EL (cell line): ENCODE data around the gene DKK3.
"Not testable (repeated sequence)": the region's sequence is repeated elsewhere in the genome, so short reads cannot be mapped to it uniquely, and the experiment has no call there.

Experiments
- DNase-seq: peaks from one replicate; pipeline ENCODE4 v3.0.0-alpha.2; 2016

The DKK3 gene

GRCh38 chr11:12007769-12008737, at the start of gene DKK3:
Gene DKK3 (minus strand): TSS chr11:12008626. CDS start chr11:12008582, 44 bp downstream.
- DNase-seq: peak; percentile 38

DNA sequence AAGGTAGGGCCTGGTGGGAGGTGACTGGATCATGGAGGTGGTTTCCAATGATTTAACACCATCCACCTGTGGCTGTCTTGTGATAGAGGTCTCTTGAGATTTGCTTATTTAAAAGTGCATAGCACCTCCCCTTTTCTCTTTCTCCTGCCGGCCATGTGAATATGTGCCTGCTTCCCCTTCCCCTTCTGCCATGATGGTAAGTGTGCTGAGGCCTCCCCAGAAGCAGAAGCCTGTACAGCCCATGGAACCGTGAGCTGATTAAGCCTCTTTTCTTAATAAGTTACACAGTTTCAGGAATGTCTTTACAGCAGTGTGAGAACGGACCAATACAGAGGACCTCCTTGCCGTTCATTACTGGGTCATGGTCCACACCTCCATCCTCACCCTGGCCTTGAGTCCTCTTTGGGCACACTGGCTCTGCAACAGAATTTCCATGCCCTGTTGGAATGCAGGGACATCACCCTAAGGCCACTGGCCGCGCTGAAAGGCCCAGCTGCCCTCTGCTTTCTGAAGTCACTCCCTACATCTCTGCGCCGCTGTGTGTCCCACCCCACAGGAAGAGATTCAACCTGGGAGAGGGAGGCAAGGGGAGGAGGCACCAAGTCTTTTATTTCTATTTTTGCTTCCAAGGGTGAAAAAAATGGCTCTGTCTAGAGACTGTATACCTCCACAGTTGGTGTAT, 49.0 kb upstream of the DKK3 start:
- no peak for DNase-seq

DNA sequence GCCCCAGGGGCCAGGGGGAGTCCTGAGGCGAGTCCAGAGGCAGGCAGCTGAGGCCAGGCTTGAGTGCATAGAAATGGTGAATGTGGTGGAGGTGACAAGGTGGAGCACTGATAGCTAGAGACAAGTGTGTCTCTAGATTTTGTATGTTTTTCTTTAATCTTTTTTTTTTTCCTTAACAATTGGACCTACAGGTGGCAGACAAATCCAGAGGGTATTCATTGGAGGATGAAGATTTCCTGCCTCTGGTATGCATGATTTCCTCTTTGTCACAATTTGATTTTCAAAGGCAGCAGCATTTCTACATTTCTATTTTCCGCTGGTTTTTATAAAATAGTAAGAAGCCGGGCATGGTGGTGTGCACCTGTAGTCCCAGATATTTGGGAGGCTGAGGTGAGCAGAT, 47.7 kb upstream of the DKK3 start:
- no peak for DNase-seq

DNA sequence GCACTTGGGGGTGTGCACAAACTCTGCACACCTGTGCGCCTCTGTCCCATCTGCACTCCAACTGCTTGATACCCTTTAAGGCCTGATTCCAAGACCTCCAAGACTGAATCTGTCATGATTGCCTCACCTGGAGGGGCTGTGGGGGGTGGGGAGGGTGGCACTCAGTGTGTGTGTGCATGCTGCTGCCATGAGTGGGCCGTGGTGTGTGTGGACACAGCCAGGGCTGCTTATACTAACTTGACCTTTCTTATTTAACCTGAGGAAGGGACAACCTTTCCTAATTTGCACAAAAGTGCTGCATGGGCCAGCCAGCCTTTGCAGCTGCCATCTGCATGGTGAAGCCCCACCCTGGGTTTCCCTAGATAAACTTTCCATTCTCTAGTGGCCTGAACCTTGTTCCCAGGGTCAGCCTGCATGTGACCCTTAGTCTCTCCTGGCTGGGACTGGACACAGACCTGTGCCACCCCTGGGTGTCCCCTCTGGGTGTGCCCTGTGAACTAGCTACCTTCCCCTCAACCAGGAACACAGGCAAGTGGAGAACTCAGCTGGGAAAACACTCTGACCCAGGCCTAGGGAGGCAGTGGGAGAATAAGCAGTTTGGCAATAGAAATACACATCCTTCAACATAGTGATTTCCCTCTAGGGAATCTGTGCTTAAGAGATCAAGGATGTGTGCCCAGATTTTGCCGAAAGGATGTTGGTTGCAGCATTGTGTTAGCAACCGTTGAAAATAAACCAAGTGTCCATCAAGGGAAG, 45.4 kb upstream of the DKK3 start:
- no peak for DNase-seq

GRCh38 chr11:12052676-12053605, 44.5 kb upstream of the DKK3 start:
- no peak for DNase-seq

DNA sequence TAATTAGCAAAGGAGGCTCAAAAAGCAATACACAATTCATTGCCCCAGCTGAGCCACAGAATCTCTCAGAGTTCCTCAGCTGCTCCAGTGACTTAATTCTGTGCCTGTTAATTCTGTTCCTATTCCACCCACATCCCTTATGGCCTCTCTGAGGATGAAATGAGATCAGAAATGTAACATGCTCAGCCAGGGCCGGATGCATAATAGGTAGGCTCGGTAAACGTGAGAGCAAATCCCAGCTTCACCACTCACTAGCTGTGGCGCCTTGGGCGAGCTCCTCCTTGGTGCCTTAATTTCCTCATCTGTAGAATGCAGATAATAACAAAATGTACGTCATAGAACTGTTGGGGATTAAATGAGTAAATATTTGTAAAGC, 42.8 kb upstream of the DKK3 start:
- no peak for DNase-seq

GRCh38 chr11:12050470-12051286, 42.3 kb upstream of the DKK3 start:
- no peak for DNase-seq

- DNase-seq: no peak
Measured at GRCh38 chr11:12048936-12049790, 40.7 kb upstream of the DKK3 start.

GRCh38 chr11:12046636-12047236, 38.3 kb upstream of the DKK3 start:
- no peak for DNase-seq

DNA sequence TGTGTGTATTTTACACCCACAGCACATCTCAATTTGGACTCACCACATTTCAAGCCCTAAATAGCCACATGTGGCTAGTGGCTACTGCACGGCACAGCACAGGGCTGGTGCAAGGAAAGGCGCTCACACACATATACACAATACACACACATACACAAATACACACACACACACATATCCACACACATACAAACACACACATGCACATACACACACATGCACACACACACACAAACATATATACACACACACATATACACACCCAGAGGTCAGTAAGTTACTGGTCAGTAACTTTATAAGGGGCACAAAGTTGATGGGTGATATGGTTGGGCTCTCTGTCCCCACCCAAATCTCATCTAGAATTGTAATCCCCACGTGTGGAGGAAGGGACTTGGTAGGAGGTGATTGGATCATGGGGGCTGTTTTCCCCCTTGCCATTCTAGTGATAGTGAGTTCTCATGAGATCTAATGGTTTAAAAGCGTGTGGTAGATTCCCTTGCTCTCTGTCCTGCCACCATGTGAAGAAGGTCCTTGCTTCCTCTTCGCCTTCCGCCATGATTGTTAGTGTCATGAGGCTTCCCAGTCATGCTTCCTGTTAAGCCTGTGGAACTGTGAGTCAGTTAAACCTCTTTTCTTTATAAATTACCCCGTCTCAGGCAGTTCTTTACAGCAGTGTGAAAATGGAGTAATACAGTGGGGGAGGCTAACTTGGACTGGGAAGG, 37.6 kb upstream of the DKK3 start:
- DNase-seq: no peak

GRCh38 chr11:12044799-12045198, 36.4 kb upstream of the DKK3 start:
- no peak for DNase-seq

DNA sequence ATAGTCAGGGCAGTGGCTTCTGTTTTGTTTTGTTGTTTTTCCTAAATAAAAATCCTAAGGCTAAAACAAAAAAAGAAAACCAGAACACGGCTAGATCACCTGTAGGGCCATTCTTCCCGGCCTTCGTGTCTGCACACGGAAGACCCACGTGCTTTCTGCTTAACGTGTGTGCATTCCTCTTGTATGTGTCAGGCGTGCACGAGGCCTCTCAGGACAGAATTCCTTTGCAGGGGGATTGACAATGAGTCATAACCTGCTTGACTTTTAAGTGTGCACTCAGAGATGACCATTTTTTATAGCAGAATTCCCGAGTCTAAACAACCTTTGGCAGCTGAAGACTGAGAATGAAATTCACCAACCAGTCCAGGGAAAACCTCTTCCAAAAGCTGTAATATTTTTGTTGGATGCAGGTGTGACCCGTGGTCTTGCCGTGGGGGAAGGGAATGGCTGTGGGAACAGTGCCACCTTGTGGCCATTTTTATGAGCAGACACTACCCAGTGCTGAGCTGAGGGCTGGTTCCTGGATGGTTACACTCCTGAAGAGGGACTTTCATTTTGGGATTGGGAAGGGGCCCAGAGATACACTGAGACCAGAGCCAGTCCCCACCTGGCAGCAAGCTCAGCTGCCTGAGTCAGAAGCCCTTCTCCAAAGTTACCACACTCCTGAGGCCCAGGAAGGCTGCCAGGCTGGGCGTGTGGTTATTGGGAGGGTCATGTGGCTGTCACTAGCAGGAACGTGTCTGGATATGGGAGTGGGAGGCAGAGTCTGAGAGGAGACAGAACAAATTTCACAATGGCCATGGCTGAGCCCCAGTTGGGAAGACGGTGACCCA, 35.7 kb upstream of the DKK3 start:
- peak; percentile 99 for DNase-seq

- no peak for DNase-seq
Measured at GRCh38 chr11:12043221-12043620, 34.8 kb upstream of the DKK3 start.

- peak; percentile 98 for DNase-seq
Measured at GRCh38 chr11:12042215-12042676, 33.8 kb upstream of the DKK3 start.

DNA sequence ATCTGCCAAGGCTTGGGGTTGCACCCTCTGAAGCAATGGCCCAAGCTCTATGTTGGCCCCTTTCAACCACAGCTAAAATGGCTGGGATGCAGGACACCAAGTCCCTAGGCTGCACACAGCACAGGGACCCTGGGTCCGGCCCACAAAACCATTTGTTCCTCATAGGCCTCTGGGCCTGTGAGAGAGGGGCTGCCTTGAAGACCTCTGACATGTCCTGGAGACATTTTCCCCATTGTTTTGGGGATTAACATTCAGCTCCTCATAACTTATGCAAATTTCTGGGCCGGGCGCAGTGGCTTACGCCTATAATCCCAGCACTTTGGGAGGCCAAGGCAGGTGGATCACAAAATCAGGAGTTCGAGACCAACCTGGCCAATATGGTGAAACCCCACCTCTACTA, 32.3 kb upstream of the DKK3 start:
- not testable (repeated sequence) for DNase-seq

DNA sequence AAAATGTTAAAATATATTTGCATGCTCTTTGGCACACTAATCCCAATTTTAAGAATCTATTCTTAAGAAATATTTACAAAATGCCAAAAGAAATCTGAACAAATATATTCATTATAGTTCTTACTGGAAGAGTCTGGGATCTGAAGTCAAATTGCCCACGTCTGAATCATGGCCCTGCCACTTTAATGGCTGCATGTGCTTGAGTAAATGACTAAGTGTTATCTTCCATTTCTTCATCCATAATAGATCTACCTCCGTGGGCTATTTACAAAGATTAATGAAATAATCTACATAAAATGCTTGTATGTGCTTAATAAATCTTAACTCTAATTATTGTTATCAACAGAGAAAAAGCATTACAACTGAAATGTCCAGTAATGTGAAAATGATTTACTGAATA, 24.5 kb upstream of the DKK3 start:
- DNase-seq: no peak

DNA sequence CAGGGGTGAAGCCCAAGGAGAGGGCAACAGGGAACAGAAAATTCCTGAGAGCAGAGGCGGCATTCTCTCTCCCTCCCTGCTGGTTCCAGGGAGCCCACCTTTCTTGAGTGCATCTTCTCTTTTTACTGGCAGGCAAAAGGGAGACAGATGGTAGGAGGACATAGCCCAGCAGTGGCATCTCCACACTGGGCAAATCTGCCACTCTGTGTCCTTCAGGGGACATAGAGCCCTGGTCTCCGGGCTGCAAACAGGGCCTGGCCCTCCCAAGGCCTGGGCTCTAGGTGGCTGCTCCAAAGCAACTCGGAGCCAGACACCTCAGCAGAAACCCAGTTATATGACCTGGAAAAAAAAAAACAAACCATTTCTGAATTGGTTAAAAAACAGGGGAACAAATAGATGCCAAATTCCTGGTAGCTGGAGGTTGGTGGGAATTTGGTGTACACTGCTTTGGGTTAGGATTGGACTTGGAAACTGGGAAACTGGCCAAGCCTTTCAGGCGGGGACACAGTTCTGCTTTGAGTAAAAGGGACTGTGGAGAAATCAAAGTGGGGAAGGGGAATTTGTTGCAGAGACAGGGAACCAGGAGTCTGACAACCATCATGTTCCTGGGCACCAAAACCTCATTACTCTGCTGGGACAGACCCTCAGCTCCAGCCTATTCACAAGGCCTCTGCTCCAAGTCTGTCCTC, 23.6 kb upstream of the DKK3 start:
- DNase-seq: no peak
